Tibial nerve (tissue), 3 donors: ENCODE measurements around the gene SNX22.

ENCODE experiments used
- POLR2A ChIP-seq, 2 donors: fragments of 450-650 bp; IDR thresholded peaks; one replicate each; pipeline ENCODE4 v1.6.1; 2017; ENCODE audit warnings: antibody characterized with exemption in 2 of 2, mild to moderate bottlenecking in 2 of 2, moderate library complexity in 2 of 2
- TF ChIP-seq, protein P1 (sequence below), 5 experiments: fragments of 200-600 bp in 3 of 5; fragments of 450-650 bp in 2 of 5; sonication (generic) in 3 of 5; IDR thresholded peaks; one replicate each; pipeline ENCODE4 v1.5.1; 2016 to 2019; ENCODE audit warnings: antibody characterized with exemption in 5 of 5, mild to moderate bottlenecking in 3 of 5, moderate library complexity in 2 of 5

GRCh38 chr15:64131547-64131946, 20.0 kb upstream of the SNX22 start:
- TF ChIP-seq, protein P1, sequence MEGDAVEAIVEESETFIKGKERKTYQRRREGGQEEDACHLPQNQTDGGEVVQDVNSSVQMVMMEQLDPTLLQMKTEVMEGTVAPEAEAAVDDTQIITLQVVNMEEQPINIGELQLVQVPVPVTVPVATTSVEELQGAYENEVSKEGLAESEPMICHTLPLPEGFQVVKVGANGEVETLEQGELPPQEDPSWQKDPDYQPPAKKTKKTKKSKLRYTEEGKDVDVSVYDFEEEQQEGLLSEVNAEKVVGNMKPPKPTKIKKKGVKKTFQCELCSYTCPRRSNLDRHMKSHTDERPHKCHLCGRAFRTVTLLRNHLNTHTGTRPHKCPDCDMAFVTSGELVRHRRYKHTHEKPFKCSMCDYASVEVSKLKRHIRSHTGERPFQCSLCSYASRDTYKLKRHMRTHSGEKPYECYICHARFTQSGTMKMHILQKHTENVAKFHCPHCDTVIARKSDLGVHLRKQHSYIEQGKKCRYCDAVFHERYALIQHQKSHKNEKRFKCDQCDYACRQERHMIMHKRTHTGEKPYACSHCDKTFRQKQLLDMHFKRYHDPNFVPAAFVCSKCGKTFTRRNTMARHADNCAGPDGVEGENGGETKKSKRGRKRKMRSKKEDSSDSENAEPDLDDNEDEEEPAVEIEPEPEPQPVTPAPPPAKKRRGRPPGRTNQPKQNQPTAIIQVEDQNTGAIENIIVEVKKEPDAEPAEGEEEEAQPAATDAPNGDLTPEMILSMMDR (IDR thresholded peaks at IDR 0.05): no peak
- TF ChIP-seq POLR2A (IDR thresholded peaks at IDR 0.05): no peak
